Measurements from ENCODE around the gene DYRK4.
A peak's percentile ranks its signal among the peaks of the same experiment; 100 is the strongest.
"Not testable (repeated sequence)": the region's sequence is repeated elsewhere in the genome, so short reads cannot be mapped to it uniquely, and the experiment has no call there.

Gene DYRK4

GRCh38 chr12:4562034-4562657, at the start of gene DYRK4:
DYRK4 (plus strand) TSS chr12:4562208; CDS start chr12:4562246, 38 bp downstream.
- H3K4me3 ChIP-seq (ENCODE audit: low read depth, low read length) = peak within 1 kb of the TSS; percentile 53
- TF ChIP-seq CTCF (conservative IDR thresholded peaks at IDR 0.05; ENCODE audit: low read depth, low read length) = peak; percentile 9
- DNase-seq (ENCODE audit: low read depth) = peak; percentile 89

- H3K4me3 ChIP-seq (ENCODE audit: low read depth, low read length) = no peak overlapping the region
- no peak for TF ChIP-seq CTCF (conservative IDR thresholded peaks at IDR 0.05; ENCODE audit: low read depth, low read length)
- DNase-seq (ENCODE audit: low read depth) = peak; percentile 82
Measured at GRCh38 chr12:4518106-4518728, 43.8 kb upstream of the DYRK4 start.

GRCh38 chr12:4523443-4523842, 38.6 kb upstream of the DYRK4 start:
- DNase-seq (ENCODE audit: low read depth) = not testable (repeated sequence)

GRCh38 chr12:4526923-4527546, 35.0 kb upstream of the DYRK4 start:
- DNase-seq (ENCODE audit: low read depth) = peak; percentile 35
- no peak overlapping the region for H3K4me3 ChIP-seq (ENCODE audit: low read depth, low read length)
- TF ChIP-seq CTCF (conservative IDR thresholded peaks at IDR 0.05; ENCODE audit: low read depth, low read length) = peak; percentile 46

More at GRCh38 chr12:4523443-4523842, 38.6 kb upstream of the DYRK4 start:
- H3K4me3 ChIP-seq (ENCODE audit: low read depth, low read length) = not testable (repeated sequence)

- no peak overlapping the region for H3K4me3 ChIP-seq (ENCODE audit: low read depth, low read length)
- no peak for DNase-seq (ENCODE audit: low read depth)
- TF ChIP-seq CTCF (conservative IDR thresholded peaks at IDR 0.05; ENCODE audit: low read depth, low read length) = no peak
Measured at GRCh38 chr12:4530160-4530559, 31.8 kb upstream of the DYRK4 start.

- TF ChIP-seq CTCF (conservative IDR thresholded peaks at IDR 0.05; ENCODE audit: low read depth, low read length) = no peak
- no peak for DNase-seq (ENCODE audit: low read depth)
- H3K4me3 ChIP-seq (ENCODE audit: low read depth, low read length) = no peak overlapping the region
Measured at GRCh38 chr12:4530982-4531586, 30.9 kb upstream of the DYRK4 start.

GRCh38 chr12:4535092-4535491, 26.9 kb upstream of the DYRK4 start:
- TF ChIP-seq CTCF (conservative IDR thresholded peaks at IDR 0.05; ENCODE audit: low read depth, low read length) = no peak
- DNase-seq (ENCODE audit: low read depth) = no peak
- no peak overlapping the region for H3K4me3 ChIP-seq (ENCODE audit: low read depth, low read length)
